ENCODE results near the gene APOBEC3C. TPM values are rescaled to one million over a fixed set of nuclear protein-coding genes. Genes with fewer than 3 reads are reported as not detected.
A peak's percentile ranks its signal among the peaks of the same experiment; 100 is the strongest.
"Not testable (repeated sequence)": the region's sequence is repeated elsewhere in the genome, so short reads cannot be mapped to it uniquely, and the experiment has no call there.

APOBEC3C gene
- total RNA-seq, 4 donors from 2014 or later = 8.3 to 14.4 (median 9.0) TPM

DNA sequence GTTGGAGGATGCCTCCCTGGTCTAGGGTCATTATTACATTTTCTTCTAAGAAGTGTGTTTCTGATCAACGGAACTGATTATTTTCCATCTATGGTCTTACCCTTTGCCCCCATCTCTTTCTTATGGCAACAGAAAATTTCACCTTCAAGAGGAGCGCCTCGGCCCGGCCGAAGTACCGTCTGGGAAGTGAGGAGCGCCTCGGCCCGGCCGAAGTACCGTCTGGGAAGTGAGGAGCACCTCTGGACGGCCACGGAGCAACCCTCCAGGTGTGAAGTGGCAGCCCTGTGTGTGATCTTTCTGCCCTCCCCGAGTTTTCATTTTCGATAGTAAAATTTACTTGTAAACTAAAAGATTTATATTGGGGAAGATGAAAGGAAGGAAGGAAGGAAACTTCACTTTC, 3.1 kb upstream of the APOBEC3C start:
- intact Hi-C loops (cut with DNase I) = no loop called here
- DNase-seq = no peak
- TF ChIP-seq, protein P1, sequence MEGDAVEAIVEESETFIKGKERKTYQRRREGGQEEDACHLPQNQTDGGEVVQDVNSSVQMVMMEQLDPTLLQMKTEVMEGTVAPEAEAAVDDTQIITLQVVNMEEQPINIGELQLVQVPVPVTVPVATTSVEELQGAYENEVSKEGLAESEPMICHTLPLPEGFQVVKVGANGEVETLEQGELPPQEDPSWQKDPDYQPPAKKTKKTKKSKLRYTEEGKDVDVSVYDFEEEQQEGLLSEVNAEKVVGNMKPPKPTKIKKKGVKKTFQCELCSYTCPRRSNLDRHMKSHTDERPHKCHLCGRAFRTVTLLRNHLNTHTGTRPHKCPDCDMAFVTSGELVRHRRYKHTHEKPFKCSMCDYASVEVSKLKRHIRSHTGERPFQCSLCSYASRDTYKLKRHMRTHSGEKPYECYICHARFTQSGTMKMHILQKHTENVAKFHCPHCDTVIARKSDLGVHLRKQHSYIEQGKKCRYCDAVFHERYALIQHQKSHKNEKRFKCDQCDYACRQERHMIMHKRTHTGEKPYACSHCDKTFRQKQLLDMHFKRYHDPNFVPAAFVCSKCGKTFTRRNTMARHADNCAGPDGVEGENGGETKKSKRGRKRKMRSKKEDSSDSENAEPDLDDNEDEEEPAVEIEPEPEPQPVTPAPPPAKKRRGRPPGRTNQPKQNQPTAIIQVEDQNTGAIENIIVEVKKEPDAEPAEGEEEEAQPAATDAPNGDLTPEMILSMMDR (IDR thresholded peaks at IDR 0.05) = no peak
- TF ChIP-seq POLR2A (IDR thresholded peaks at IDR 0.05) = no peak
- 69 to 76% methylated on average over 15 of the region's 15 CpGs for WGBS, 2 donors
- no peak overlapping the region for H3K27ac ChIP-seq
- H3K9me3 ChIP-seq = no peaks in the 10 kb centered on the region
- no peaks in the 10 kb centered on the region for H3K36me3 ChIP-seq
- no peak overlapping the region for H3K4me3 ChIP-seq (replicated peaks in 1 of 3)
- H3K4me1 ChIP-seq = peaks cover 8 to 22% of the 10 kb centered on the region in 2 donors
- H3K27me3 ChIP-seq = no peaks in the 10 kb centered on the region

DNA sequence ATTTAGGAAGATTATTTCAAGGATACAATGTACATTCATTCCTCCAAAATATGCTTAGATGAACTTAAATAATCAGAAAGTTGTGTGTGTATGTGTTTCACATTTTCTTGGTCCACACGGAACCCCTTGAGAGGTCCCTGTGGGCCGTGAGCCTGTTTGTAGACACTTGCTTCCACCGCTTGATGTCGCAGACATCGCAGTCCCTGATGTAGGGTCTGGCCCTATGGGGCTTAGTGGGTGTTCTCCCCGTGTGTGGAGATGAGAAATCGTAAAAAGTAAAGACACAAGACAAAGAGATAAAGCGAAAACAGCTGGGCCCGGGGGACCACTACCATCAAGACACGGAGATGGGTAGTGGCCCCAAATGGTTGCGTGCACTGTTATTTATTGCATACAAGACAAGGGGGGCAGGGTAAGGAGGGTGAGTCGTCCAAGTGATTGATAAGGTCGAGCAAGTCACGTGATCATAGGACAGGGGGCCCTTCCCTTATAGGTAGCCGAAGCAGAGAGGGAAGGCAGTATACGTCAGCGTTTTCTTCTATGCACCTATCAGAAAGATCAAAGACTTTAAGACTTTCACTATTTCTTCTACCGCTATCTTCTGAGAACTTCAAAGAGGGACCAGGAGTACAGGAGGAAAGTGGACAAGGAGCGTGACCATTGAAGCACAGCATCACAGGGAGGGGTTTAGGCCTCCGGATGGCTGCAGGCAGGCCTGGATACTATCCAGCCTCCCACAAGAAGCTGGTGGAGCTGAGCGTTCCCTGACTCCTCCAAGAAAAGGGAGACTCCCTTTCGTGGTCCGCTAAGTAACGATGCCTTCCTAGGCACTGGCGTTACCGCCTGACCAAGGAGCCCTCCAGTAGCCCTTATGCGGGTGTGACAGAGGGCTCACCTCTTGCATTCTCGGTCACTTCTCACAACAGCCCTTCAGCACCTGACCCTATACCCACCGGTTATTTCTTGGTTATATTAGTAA, 1.2 kb upstream of the APOBEC3C start:
- Histone ChIP-seq H3K27ac (no peak overlapping the region), H3K4me1 (peaks cover 8 to 22% of the 10 kb centered on the region in 2 donors), H3K9me3 (no peaks in the 10 kb centered on the region), H3K36me3 (no peaks in the 10 kb centered on the region), H3K4me3 (replicated peaks in 1 of 3) (no peak overlapping the region), H3K27me3 (no peaks in the 10 kb centered on the region)
- 68 to 73% methylated on average over 28 to 29 of the region's 29 CpGs for WGBS, 2 donors
- intact Hi-C loops (cut with DNase I) = no loop called here
- peak; percentile 61 to 64 for DNase-seq
- TF ChIP-seq, protein P1 (IDR thresholded peaks at IDR 0.05) = no peak
- TF ChIP-seq POLR2A (IDR thresholded peaks at IDR 0.05) = no peak

DNA sequence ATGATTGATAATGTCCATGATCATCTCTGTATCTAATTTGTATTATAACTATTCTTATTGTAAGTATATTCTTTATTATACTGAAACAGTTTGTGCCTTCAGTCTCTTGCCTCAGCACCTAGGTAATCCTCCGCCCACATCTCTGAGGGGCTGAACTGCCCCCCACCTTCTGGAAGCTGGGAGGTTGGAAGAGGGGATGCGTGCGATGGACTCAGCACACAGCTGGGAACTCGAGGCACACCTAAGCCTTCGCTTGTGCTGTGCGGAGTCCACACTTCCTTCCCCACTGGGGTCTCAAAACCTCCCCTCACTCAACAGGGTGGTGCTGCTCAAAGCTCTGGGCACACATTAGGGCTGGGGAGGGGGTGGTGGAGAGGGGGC, 506 bp upstream of the APOBEC3C start:
- H3K4me1 ChIP-seq = peaks cover 8 to 22% of the 10 kb centered on the region in 2 donors
- intact Hi-C loops (cut with DNase I); H3K36me3 ChIP-seq; H3K9me3 ChIP-seq; H3K27me3 ChIP-seq; DNase-seq: not testable (repeated sequence)
- H3K4me3 ChIP-seq (replicated peaks in 1 of 3) = peak overlapping the region in 1 of 3 donors; percentile 36
- WGBS, 2 donors = 78 to 86% methylated on average over 6 of the region's 6 CpGs
- peak overlapping the region; percentile 41 to 80 (median 78) for H3K27ac ChIP-seq

DNA sequence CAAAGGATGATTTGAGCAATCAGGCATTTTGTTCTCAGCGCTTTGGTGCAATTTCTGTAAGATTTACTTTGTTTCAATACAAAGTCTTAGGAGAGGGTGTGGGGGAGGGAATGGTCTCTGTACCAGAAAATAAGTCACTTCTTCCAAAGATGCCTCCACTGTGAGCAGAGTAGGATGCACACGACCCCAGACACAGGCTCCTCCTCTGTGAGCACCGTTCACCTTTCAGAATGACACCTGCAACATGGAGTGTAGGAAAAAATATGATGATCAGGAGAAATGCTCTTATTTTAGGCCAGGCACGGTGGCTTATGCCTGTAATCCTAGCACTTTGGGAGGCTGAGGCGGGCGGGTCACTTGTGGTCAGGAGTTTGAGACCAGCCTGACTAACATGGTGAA, 665 bp downstream of the APOBEC3C start:
- Histone ChIP-seq H3K4me1 (peaks cover 8 to 22% of the 10 kb centered on the region in 2 donors), H3K27ac (peak overlapping the region; percentile 41 to 80 (median 78)), H3K4me3 (replicated peaks in 1 of 3) (peak overlapping the region in 2 of 3 donors; percentile 16 to 36)
- H3K36me3 ChIP-seq; H3K9me3 ChIP-seq; DNase-seq; H3K27me3 ChIP-seq; intact Hi-C loops (cut with DNase I): not testable (repeated sequence)
- 48 to 56% methylated on average over 6 of the region's 6 CpGs for WGBS, 2 donors

DNA sequence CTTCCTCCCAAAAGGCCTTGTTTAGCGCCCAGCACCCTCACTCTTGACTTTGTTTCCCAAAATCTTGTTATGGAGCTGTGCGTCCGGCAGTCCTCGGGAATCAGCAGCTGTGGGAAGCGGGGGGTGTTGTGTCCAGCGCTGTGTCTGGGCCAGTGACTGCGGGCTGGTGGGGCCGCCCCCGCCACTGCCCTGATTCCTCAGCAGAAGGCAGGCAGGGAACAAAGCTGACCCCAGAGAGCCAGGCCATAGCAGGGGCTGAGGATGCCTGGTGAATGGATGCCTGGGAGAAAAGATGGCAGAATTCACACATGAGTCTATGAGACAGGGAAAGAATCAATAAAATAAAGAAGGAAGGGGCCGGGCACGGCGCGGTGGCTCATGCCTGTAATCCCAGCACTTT, 2.5 kb downstream of the APOBEC3C start:
- intact Hi-C loops (cut with DNase I) = no loop called here
- TF ChIP-seq, protein P1 (IDR thresholded peaks at IDR 0.05) = no peak
- no peak for TF ChIP-seq POLR2A (IDR thresholded peaks at IDR 0.05)
- peaks cover 8 to 30% of the 10 kb centered on the region in 2 donors for H3K4me1 ChIP-seq
- no peak overlapping the region for H3K4me3 ChIP-seq (replicated peaks in 1 of 3)
- no peaks in the 10 kb centered on the region for H3K27me3 ChIP-seq
- no peak for DNase-seq
- 94 to 96% methylated on average over 13 of the region's 13 CpGs for WGBS, 2 donors
- H3K9me3 ChIP-seq = no peaks in the 10 kb centered on the region
- H3K36me3 ChIP-seq = no peaks in the 10 kb centered on the region
- no peak overlapping the region for H3K27ac ChIP-seq

Measured in thyroid gland (tissue), 4 donors.